Anterior cingulate cortex (tissue), 58 donors: ENCODE results near the gene KRT2.

ENCODE experiments used
- DNase-seq, 58 donors: peaks; one replicate each; lab custom pipeline; 2025; lab: John Stamatoyannopoulos, UW

The KRT2 gene

DNA sequence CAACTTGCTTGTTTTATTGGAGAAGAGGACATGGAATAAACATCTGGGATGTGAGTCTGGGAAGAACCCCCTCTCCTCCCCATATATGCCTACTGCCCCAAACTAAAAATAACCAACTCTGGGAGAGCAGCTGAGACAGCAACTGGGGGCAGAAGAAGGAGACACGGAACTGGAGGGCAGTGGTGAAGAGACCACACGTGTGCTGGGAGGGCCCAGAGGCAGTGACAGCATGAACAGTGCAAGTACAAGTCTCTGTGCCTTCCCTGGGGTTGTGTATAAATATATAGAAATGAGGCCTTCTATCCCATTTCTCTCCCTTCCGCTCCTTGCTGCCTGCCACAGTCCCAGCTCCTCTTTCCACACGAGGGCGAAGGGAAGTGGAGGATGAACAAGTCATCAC is 29.7 kb downstream of the KRT2 start:
- no peak for DNase-seq

DNA sequence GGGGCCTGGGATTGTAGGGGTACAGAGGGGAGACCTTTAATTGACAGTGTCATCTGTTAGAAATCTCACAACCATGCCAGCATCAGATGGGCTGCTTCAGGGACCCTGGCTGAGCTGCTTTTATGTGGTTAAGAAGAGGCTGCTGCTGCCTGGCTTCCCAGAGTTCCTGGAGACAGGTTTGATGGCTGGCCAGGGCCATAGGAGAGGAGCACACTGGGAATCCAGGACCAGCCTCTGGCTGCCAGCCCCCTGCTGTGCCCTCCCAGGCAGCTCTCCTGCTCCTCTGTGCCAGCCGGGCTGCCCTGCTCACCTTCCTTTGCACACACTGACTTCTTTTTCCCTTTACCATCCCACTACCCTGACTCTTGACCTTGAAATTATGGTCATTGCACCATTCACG is 33.1 kb downstream of the KRT2 start:
- no peak for DNase-seq

DNA sequence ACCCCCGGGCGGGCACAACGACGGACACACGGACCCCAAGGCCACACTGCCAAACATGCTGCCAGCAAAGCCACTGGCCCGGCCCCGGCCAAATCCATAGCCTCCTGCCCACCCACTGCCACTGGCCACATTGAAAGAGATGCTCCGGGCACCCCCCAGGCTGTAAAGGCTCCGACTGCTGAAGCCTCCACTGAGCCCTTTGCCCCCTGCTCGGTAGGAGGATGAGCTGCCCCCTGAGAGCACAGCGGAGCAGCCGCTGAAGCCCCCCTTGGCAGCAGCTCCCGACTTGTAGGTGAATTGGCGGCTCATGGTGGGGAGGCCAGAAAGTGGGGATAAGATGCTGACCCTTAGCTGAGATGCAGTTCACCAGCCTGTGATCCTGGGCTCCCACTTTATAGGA is 33.8 kb downstream of the KRT2 start, which contains the start of gene KRT73:
KRT73 (minus strand) TSS at position 344 of the 400 bp plus-strand sequence; CDS start at position 309, 35 bp downstream.
- DNase-seq, result no peak

DNA sequence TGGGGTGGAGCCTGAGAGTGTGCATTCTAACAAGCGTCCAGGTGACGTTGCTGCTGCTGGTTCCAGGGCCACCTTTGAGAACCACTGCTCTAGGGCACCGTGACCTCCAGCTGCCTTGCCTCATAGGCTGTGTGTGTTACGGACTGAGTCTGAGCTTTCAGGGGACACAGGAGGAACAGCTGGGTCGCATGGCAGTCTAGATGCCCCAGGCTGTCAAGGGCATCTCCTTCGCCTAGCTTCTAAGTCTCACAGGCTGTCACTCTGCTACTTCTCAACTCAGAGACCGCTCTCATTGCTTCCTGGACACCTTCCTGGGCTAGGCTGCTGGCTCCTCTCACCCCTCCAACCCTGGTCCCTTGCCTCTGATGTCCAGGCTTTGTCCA is 34.6 kb downstream of the KRT2 start:
- no peak for DNase-seq

DNA sequence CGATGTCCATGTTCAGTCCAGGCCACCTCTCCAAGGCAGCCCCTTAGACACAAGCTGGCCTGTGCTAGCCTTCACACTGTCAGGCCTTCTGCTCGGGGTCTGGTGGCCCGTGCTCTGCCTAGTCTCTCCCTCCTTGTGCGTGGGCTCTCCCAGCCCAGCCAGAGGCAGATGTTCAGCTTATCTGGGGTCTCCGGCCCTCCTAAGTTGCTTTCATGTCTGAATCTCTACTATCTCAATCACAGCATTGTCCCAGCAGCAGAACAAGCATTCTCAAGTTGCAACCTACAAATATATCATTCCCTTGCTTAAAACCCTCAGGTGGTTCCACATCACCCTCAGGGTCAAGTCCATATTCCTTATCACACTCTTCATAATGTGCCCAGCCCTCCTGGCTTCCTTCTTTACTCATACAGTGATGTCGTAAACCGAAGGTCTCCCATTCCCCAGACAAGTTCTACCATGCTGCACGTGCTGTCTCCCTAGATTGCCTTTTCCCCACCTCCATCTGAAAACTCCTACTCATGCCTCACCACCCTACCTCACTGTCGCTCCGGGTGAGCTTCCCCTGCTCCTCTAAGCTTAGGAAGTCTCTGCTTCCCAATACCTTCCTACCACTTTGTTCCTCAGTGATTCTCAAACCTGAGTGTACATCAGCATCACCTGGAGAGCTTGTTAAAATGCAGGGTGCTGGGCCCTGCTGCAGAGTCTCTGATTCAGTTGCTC is 35.2 kb downstream of the KRT2 start:
- DNase-seq, result no peak

DNA sequence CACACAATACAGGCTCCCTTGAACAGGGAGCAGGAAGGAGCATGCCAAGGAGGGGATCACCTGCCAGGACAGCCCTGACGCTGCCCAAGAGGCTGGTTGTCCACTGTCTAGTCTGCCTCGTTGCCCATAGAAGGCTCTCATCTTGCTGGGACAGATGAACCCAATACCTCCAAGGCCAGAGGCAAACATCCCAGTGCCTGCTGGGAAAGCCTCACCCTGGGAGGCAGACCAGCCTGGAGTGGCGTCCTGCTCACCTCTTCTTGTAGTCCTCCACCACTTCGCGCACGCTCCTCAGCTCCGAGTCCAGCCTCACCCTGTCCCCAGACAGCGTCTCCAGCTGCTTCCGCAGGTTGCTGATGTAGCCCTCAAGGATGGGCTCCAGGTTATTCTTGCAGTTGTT is 36.1 kb downstream of the KRT2 start:
- no peak for DNase-seq

DNA sequence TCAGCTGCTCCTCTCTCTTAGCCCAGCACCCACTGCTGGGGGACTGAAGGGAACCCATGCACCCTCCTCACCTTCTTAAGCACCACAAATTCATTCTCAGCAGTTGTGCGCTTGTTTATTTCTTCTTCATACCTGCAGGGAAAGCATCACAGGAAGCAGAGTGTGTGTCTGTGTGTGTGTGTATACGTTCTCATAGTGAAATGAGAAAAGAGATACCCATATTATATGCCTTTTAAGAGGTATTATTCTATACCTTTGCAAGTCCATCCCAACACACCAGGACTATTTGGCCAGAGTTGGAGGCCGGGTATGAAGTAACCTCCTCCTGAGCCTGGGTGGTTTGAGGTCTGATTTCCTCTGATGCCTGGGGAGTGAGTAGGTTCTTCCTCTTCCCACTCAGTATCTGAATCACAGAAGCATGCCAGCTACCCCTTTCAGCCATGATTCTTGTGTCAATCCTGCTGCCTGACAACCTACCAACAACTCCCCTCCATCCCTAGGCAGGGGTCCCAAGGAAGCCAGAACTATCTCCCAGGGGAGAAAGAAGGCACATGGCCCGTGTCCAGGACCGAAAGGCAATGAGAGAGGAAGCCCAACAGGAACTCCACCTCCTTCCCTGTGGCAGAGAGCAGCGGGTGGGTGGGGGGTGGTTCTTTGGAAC is 36.7 kb downstream of the KRT2 start:
- DNase-seq, result no peak

DNA sequence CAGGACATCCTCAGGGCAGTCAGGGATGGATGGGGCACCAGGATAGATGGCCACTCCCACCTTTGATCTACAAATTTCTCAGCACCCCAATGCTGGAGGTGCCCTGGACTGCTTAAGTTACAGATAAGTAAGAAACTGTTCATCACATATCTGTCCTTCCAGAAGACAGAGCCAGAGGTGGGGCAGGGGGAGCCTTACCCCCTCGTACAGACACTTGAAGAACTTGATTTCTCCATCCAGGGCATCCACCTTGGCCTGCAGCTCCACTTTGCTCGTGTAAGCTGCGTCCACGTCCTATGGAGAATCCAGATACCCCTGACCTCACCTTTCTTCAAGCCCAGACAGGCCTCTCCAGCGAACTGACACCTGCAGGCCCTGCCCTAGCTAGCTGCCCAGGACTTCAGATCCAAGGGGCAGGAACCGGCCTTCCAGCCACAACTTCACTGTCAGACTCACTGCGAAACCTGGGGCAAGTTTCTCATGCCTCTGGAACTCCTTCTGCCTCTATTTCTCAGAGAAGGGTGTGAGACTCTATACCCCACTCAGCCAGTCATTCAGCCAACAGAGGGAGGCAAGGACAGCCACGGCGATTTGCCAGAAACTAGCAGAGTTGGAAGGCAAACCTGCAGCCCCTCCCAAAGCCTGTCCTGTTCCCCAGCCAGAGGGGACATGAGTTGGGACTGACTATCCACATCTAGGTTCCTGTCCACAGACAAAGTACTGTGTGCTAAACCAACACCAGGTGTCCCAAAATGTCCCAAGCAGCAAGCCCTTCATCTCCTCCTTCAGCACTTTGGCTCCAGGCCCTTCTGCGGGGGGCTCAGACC is 37.4 kb downstream of the KRT2 start:
- DNase-seq, result no peak

DNA sequence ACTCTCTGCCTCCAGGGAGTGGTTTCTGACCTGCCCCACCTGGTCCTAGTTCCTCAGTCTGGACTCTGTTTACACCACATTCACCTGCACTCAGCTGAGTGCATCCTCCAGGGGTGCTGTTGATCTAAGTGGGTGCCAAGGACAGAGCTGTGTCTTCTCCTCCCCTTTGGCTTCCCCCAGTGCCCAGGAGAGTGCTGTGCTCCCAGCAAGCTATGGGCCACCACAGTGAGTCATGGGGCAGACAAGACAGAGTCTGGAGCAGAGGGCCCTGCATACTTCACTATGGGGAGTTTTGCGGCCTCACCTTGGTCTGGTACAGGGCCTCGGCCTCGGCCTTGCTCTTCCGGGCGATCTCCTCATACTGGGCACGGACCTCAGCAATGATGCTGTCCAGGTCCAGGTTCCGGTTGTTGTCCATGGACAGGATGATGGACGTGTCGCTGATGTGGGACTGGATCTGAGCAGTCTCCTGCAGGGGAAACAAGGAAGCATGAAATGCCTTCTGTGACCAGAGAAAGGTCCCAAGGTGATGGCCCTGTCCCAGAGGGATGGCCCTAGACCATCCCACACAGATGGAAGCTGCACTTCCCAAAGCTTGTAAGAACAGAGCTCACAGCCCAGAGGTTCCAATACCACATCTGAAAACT is 38.5 kb downstream of the KRT2 start:
- no peak for DNase-seq

DNA sequence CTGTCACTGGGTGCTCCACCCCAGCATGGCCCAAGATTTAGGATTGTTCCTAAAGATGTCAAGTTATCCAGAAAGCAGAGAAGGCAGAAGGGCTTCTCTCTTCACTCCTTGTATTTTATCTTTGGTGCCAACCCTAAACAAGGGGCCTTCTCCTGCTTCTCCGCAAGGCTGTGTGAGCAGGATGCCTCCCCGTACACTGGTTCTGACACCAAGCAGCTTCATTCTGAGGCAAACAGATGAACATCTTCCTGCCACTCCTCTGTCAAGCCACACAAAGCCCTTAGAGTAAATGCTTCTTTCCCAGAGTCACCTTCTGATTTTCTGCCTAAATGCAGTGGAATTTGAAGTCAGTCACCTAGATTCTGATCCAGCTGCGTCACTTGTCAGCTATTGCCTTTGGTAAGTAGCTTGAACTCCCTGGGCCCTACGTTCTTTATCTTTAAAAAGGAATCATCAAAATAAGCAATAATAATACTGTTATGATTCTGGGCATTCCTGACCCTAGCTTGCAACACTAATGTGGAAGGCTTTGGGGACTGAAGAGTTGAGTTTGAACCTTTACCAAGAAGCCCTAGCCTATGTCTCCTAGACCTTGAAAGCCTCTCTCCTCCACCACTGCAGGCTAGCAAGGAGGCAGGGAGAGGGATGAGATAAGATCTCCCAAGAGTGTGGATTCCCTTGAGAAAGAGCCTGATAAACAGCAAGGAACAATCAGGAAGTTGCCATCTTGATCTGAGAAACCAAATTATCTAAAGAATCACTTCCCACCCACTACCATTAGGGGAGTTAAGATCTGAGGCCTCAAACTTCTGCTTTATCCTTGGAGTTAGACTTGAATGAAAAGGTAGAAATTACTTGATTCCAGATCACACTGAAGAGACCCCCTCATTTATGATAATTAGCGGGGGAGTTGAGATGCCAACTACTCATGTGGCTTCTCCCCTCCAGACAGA is 39.3 kb downstream of the KRT2 start:
- DNase-seq, result no peak

DNA sequence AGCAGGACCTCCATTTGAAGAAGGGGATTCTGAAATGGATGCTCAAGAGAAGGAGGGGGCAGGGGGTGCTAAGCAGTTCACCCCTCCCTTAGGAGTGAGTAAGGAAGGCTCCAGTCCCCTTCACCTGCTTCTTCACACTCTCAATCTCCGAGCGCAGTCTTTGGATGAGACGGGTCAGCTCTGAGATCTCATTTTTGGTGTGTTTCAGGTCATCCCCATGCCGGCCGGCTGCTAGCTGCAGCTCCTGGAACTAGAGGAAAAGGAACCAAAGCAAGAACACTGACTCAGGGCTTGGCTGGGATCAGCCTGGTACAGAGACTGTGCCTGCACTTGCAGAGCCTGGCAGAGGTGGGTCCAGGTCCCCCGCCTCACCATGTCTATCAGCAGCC is 40.9 kb downstream of the KRT2 start:
- DNase-seq, result no peak

DNA sequence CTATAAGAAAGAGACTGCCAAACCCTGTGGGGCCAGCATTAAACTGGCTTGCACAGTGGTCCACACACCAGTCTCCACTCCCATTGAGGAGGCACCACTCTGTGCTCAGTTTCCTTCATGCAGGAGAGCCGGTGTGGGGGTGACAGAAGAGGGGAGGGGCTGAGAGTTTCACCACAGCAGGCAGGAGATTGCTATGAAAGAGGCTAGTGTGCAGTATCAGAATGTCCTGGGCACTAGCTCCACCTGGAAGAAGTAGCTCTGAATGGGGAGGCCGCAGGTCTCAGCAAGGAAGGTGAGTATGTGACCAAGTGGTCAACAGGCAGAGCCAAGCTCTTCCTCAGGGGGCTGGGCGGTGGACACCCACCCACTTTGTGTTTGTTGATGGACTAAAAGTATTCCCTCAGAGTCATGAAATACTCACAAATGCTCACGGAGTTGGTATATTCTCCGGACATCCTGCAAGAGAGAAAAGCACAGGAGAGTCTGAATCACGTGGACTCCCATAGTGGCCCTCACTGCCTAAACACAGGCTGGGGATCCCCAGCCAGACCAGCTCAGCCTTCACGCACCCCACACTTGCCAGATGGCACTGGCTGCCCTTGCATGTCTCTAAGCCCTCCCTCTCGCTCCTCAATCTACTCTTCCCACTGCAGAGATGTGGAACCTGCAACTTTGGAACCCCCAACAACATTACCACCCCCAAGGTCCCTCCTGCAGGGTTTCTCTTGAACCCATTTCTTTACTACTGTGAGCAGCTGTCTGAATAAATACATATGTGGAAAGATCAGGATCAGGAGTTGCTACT is 43.0 kb downstream of the KRT2 start:
- DNase-seq, result no peak

DNA sequence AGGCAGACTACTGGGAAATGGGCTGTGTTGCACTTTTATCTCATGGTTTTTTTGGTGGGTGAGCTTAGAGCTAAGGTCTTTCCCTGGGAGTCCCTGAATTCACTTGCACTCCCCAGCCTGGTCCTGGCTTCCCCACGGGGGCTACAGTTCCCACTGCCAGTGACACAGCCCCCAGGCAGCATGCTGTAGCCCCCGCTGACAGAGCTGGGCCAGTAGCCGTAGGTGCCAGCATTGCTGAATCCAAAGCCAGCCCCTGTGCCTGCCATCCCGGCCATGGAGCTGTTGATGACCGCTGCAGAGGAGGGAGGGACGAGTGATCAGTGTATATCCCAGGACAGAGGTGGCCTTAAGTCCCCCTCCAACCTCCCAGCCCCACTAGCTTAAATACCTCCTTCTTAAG is 43.9 kb downstream of the KRT2 start:
- no peak for DNase-seq

DNA sequence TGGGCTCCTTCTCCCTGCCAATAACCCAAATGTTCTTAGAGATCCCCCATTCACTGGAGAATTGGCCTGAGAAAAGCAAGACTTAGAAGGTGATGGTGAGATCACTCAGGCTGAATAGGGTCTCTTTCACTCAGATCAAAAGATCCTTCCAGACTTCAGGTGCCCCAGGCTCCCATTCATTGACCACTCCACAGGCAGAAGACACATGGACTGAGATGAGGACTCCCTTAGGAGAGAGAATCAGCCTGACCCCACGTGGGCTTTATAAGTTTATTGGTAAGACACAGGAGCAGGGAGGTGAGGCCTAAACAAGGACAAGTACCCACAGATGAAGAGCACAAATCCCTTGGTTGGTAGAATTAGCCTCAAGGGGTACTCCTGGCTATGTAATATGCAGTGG is 44.7 kb downstream of the KRT2 start:
- no peak for DNase-seq

DNA sequence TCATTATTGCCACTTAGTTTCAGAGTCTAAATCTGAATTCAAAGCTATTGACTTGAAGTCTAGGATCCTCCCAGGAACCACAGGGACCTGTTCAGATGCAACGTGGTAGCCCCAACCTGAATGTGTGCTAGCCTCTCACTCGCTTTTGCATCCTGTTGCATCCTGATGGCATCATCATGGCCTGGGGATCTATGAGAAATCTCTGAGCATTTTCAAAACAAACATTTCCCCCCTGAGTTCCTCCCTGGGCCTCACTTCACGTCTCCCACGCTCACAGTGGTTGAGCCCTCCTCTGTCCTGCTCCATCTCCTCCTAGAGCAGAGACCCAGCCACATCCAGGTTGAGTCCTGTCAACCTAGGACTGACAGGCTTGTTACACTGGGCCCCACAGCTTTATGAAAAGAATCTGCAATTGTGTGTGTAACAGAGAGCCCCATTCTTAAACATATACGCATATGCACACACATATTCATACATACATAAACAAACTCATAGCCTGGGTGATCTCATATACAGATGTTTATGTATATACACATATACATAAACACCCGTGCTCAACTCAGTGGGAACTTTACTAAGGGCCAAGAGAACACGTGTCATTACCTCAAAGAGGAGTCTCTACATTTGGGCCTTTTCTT is 45.3 kb downstream of the KRT2 start:
- DNase-seq, result no peak

DNA sequence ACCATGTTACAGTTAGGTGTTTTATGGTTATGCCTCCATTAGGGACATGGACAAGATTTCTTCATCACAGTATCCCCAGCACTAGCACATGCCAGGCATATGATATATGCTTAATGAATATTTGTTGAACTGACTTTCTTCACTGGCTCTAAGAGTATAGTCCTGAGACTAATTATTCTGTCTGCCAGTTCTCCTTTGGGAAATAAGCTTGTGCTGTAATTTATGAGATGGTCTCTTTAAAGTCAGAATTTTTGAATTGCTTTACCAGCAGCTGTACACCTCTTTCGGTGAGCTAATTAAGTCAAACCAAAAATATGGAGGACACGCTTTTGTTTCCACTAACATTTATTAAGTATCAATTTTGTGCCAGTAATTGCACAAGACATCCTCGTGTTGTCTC is 45.9 kb downstream of the KRT2 start:
- no peak for DNase-seq

DNA sequence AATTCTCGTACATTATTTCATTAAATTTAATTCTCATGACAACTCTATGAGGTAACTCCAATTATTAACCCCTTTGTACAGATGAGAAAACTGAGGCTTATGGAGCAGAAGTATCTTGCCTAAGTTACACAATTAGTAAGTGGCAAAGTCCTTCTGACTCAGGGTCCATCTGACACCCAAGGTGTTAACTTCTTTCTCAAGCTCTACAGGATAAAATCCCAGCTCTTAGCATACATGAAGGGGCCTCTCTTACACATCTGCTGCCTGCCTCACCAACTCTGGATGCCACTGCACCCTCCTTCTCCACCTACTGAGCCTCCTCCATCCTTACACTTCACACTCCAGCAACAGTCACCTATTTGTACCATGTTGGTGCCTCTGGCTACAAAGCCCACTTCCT is 46.5 kb downstream of the KRT2 start:
- DNase-seq, result no peak

DNA sequence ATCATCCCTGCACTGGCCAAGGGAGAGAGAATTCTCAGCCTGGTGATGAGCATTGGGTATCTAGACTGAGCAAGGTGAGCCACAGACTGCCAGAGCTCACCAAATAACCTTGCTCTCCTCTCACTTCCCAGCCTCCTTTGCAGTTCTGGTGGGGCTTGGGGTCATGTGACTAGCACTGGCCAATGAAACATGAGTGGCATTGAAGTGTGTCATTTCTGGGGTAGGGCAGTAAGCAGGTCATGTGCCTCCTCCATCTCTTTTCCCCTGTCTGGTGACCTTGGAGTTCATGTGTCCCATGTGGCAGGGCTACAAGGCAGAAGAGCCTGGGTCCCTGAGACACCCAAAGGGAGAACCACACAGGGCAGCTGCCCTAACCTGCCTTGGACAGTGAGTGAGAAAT is 47.2 kb downstream of the KRT2 start:
- DNase-seq, result no peak

DNA sequence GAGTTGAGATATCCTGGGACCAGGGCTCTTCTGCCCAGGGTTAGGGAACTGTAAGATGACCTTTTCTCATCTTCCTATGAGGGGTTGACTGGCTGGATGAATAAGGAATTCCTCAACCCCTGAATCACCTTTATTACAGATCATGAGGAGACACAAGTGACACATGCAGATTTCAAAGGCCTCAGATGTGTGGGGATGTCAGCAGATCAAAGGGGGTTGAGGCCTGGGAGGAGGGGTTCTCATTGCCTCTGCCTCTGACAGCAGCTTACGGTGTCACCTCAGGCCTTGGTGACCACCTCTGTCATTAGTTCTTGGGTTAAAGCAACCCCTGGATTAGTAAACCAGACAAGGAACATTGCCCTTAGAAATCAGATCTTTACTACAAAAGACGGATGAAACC is 48.7 kb downstream of the KRT2 start:
- DNase-seq, result no peak
